Calu3 (cell line): ENCODE measurements around the gene LIF. TPM values are rescaled to one million over a fixed set of nuclear protein-coding genes. Genes with fewer than 3 reads are reported as not detected.
A peak's percentile ranks its signal among the peaks of the same experiment; 100 is the strongest.

Experiments used
- BruUV-seq: library from RNA; stranded (reverse); fragments of 400-500 nt; replicated peaks from 2 replicates; lab custom pipeline; 2021; lab: Mats Ljungman, UMichigan
- CTCF ChIA-PET: fragments of 300-600 bp; sonication (Branson Sonifier 250); formaldehyde crosslinking; loops from one replicate; lab custom pipeline; 2022; ENCODE audit warnings: antibody characterized with exemption; lab: Charles Lee
- DNase-seq: peaks from one replicate; pipeline ENCODE4 v3.0.0; 2022
- H3K27ac Mint-ChIP-seq: one replicate; pipeline ENCODE4 v1.8.0; 2022; ENCODE audit warnings: mixed read lengths; ENCODE audit not compliant: unreplicated experiment
- H3K27me3 Mint-ChIP-seq: one replicate; pipeline ENCODE4 v1.8.0; 2022; ENCODE audit warnings: mixed read lengths; ENCODE audit not compliant: unreplicated experiment
- H3K36me3 Mint-ChIP-seq: one replicate; pipeline ENCODE4 v1.8.0; 2022; ENCODE audit warnings: mild to moderate bottlenecking, moderate library complexity, mixed read lengths; ENCODE audit not compliant: insufficient read depth, unreplicated experiment
- H3K4me1 Mint-ChIP-seq: one replicate; pipeline ENCODE4 v1.8.0; 2022; ENCODE audit warnings: mild to moderate bottlenecking, low read depth, mixed read lengths; ENCODE audit not compliant: unreplicated experiment
- H3K4me3 Mint-ChIP-seq: one replicate; pipeline ENCODE4 v1.8.0; 2022; ENCODE audit warnings: mild to moderate bottlenecking, low read depth, moderate library complexity, mixed read lengths; ENCODE audit not compliant: unreplicated experiment
- H3K9me3 Mint-ChIP-seq: one replicate; pipeline ENCODE4 v1.8.0; 2022; ENCODE audit warnings: low read depth, mixed read lengths; ENCODE audit not compliant: unreplicated experiment
- CTCF ChIP-seq: fragments of 200-600 bp; IDR thresholded peaks from one replicate; pipeline ENCODE4 v1.8.0; 2022; ENCODE audit warnings: antibody characterized with exemption; ENCODE audit not compliant: unreplicated experiment
- intact Hi-C: fragments of 100-400 bp; cut with micrococcal nuclease; formaldehyde crosslinking; loops from one replicate; pipeline ENCODE4 v1.10.0; 2022; ENCODE audit not compliant: unreplicated experiment
- total RNA-seq: library from RNA; stranded (reverse); gene quantifications from 2 replicates; pipeline ENCODE4 v1.2.3, GENCODE V29; 2022

LIF gene
- total RNA-seq, 1 experiment from 2014 or later: 260 TPM

- DNase-seq: no peak
- TF ChIP-seq CTCF: no peak
- H3K27ac Mint-ChIP-seq: peak overlapping the region; percentile 81
- peaks cover 60% of the 10 kb centered on the region for H3K4me1 Mint-ChIP-seq
- H3K4me3 Mint-ChIP-seq: no peak overlapping the region
- no peaks in the 10 kb centered on the region for H3K9me3 Mint-ChIP-seq
- BruUV-seq: no TSS peak
- peaks cover 4% of the 10 kb centered on the region for H3K36me3 Mint-ChIP-seq
- CTCF ChIA-PET: interaction anchor here (1.0 to 1.9 kb wide), 3 partner anchors 13 to 25 kb away, joined by 3 to 5 read pairs (median 4); no protein-coding TSS in a partner anchor
- intact Hi-C loops: no loop called here
- H3K27me3 Mint-ChIP-seq: no peaks in the 10 kb centered on the region
Observed at GRCh38 chr22:30225220-30225927, 21.2 kb downstream of the LIF start.

GRCh38 chr22:30224161-30224857 lies 22.2 kb downstream of the LIF start:
- no peaks in the 10 kb centered on the region for H3K9me3 Mint-ChIP-seq
- H3K4me3 Mint-ChIP-seq: no peak overlapping the region
- BruUV-seq: no TSS peak
- peak; percentile 44 for DNase-seq
- H3K36me3 Mint-ChIP-seq: peaks cover 4% of the 10 kb centered on the region
- H3K27ac Mint-ChIP-seq: peak overlapping the region; percentile 81
- H3K27me3 Mint-ChIP-seq: no peaks in the 10 kb centered on the region
- TF ChIP-seq CTCF: no peak
- intact Hi-C loops: no loop called here
- CTCF ChIA-PET: interaction anchor here (1.3 to 1.9 kb wide), 3 partner anchors 11 to 27 kb away, joined by 3 to 5 read pairs (median 4); no protein-coding TSS in a partner anchor
- H3K4me1 Mint-ChIP-seq: peaks cover 69% of the 10 kb centered on the region

- Mint-ChIP-seq H3K27me3 (no peaks in the 10 kb centered on the region), H3K9me3 (no peaks in the 10 kb centered on the region), H3K4me3 (no peak overlapping the region), H3K36me3 (peaks cover 4% of the 10 kb centered on the region), H3K27ac (peak overlapping the region; percentile 81), H3K4me1 (peaks cover 62% of the 10 kb centered on the region)
- DNase-seq: no peak
- intact Hi-C loops: no loop called here
- CTCF ChIA-PET: interaction anchor here (1.5 kb wide), 1 partner anchor 12 kb away, joined by 3 read pairs; no protein-coding TSS in a partner anchor
- BruUV-seq: no TSS peak
- no peak for TF ChIP-seq CTCF
Observed at GRCh38 chr22:30223303-30223702, 23.3 kb downstream of the LIF start.

GRCh38 chr22:30222321-30222720 lies 24.2 kb downstream of the LIF start:
- Mint-ChIP-seq H3K27me3 (no peaks in the 10 kb centered on the region), H3K9me3 (no peaks in the 10 kb centered on the region), H3K36me3 (peaks cover 4% of the 10 kb centered on the region), H3K4me3 (no peak overlapping the region), H3K27ac (no peak overlapping the region), H3K4me1 (peaks cover 60% of the 10 kb centered on the region)
- DNase-seq: no peak
- BruUV-seq: no TSS peak
- intact Hi-C loops: no loop called here
- TF ChIP-seq CTCF: no peak
- CTCF ChIA-PET: no interaction called here
